Epithelial cell of proximal tubule (primary cell): Measurements from ENCODE around the gene ZNF608. TPM values are rescaled to one million over a fixed set of nuclear protein-coding genes. Genes with fewer than 3 reads are reported as not detected.

ENCODE experiments used
- DNase-seq: peaks from one replicate; pipeline ENCODE4 v3.0.0-alpha.2; 2011; ENCODE audit warnings: low read depth
- H3K4me3 ChIP-seq: 2 replicates; pipeline ENCODE4 v1.5.1; 2011; ENCODE audit warnings: low read depth, mild to moderate bottlenecking, low read length
- CTCF ChIP-seq: conservative IDR thresholded peaks from 2 replicates; pipeline ENCODE4 v1.5.1; 2012; ENCODE audit warnings: low read depth, mild to moderate bottlenecking, low read length
- total RNA-seq: library from RNA; depleted of rRNA; stranded (reverse); fragments of >200 nt; gene quantifications from 2 replicates; pipeline ENCODE4 v1.2.3, GENCODE V29; 2015

The ZNF608 gene
- total RNA-seq, 1 donor from 2014 or later = 38.0 TPM

- DNase-seq = no peak
- H3K4me3 ChIP-seq = no peak overlapping the region
- no peak for TF ChIP-seq CTCF
Measured at GRCh38 chr5:124716169-124716568, 30.3 kb downstream of the ZNF608 start.

GRCh38 chr5:124714910-124715309 lies 31.5 kb downstream of the ZNF608 start:
- DNase-seq = no peak
- H3K4me3 ChIP-seq = no peak overlapping the region
- TF ChIP-seq CTCF = no peak

GRCh38 chr5:124713595-124713994 lies 32.8 kb downstream of the ZNF608 start:
- no peak for DNase-seq
- TF ChIP-seq CTCF = no peak
- no peak overlapping the region for H3K4me3 ChIP-seq

- no peak for DNase-seq
- no peak for TF ChIP-seq CTCF
Measured at GRCh38 chr5:124712731-124713305, 33.6 kb downstream of the ZNF608 start.

GRCh38 chr5:124708086-124708485 lies 38.4 kb downstream of the ZNF608 start:
- no peak overlapping the region for H3K4me3 ChIP-seq
- no peak for TF ChIP-seq CTCF
- no peak for DNase-seq

More at GRCh38 chr5:124712731-124713305, 33.6 kb downstream of the ZNF608 start:
- H3K4me3 ChIP-seq = no peak overlapping the region

GRCh38 chr5:124707520-124707919 lies 38.9 kb downstream of the ZNF608 start:
- no peak overlapping the region for H3K4me3 ChIP-seq
- no peak for DNase-seq
- no peak for TF ChIP-seq CTCF

- DNase-seq = no peak
Measured at GRCh38 chr5:124706729-124707361, 39.6 kb downstream of the ZNF608 start.

More at GRCh38 chr5:124706729-124707361, 39.6 kb downstream of the ZNF608 start:
- H3K4me3 ChIP-seq = no peak overlapping the region
- no peak for TF ChIP-seq CTCF
